Measurements from ENCODE around the gene WDFY1. TPM values are rescaled to one million over a fixed set of nuclear protein-coding genes. Genes with fewer than 3 reads are reported as not detected.

The WDFY1 gene
- total RNA-seq, 3 donors from 2014 or later: 45.2 to 57.6 (median 46.2) TPM

DNA sequence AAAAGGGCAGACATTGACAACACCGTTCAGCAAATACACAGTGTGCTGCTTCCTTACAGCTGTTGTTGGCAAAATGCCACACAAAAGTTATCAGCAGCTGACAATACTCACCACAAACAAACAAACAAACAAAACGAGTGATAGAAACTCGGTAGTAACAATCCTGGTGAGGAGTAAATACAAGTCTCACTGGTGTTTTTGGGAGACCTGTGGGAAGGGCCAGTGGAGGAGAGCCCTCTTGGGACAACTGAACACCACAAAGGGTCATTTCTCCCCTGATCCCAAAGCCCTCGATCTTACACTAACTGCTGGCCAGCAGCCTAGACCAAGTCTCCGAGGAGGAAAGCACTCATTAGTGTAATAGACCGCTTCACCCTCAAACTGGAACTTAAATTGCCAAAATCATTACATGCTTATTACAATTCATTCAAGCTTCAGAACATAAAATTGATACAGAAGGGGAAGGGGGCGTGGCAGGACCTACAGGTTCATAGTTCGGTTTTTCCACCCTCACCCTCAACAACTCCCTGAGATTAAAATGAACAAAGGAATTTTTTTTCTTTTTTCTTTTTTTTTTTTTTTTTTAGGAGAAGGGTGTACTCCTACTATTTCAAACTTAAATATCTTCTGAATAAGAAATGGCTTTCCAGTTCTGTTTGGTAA is 112.8 kb downstream of the WDFY1 start:
- no peak for DNase-seq (ENCODE audit: low spot score in 2 of 2)
- H3K27ac ChIP-seq: no peak overlapping the region
- intact Hi-C loops (cut with DNase I; ENCODE audit: low total_unique reads): no loop called here

DNA sequence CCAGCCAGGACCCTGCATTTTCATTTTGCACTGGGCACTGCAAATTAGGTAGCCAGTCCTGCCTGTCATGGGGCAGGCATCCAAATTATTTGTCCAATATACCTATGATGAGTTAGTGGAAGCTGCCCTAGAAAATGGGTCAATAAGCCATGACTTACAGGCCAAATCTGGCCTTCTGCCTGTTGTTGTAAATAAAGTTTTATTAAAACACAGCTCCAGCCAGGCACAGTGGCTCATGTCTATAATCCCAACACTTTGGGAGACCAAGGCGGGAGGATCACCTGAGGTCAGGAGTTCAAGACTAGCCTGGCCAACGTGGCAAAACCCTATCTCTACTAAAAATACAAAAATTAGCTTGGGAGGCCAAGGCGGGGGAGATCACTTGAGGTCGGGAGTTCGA is 116.0 kb downstream of the WDFY1 start:
- Histone ChIP-seq H3K4me3 (no peak overlapping the region), H3K36me3 (no peaks in the 10 kb centered on the region), H3K27me3 (no peaks in the 10 kb centered on the region), H3K4me1 (no peaks in the 10 kb centered on the region), H3K9me3 (no peaks in the 10 kb centered on the region), H3K27ac (no peak overlapping the region)
- intact Hi-C loops (cut with DNase I; ENCODE audit: low total_unique reads): no loop called here
- no peak for DNase-seq (ENCODE audit: low spot score in 2 of 2)
- TF ChIP-seq POLR2AphosphoS5 (IDR thresholded peaks at IDR 0.05) (no peak), POLR2A (IDR thresholded peaks at IDR 0.05) (no peak)
- TF ChIP-seq, protein P1, sequence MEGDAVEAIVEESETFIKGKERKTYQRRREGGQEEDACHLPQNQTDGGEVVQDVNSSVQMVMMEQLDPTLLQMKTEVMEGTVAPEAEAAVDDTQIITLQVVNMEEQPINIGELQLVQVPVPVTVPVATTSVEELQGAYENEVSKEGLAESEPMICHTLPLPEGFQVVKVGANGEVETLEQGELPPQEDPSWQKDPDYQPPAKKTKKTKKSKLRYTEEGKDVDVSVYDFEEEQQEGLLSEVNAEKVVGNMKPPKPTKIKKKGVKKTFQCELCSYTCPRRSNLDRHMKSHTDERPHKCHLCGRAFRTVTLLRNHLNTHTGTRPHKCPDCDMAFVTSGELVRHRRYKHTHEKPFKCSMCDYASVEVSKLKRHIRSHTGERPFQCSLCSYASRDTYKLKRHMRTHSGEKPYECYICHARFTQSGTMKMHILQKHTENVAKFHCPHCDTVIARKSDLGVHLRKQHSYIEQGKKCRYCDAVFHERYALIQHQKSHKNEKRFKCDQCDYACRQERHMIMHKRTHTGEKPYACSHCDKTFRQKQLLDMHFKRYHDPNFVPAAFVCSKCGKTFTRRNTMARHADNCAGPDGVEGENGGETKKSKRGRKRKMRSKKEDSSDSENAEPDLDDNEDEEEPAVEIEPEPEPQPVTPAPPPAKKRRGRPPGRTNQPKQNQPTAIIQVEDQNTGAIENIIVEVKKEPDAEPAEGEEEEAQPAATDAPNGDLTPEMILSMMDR (IDR thresholded peaks at IDR 0.05): no peak

More for the DNA sequence above, 112.8 kb downstream of the WDFY1 start:
- Histone ChIP-seq H3K4me3 (no peak overlapping the region), H3K36me3 (no peaks in the 10 kb centered on the region), H3K4me1 (no peaks in the 10 kb centered on the region), H3K27me3 (no peaks in the 10 kb centered on the region), H3K9me3 (no peaks in the 10 kb centered on the region)
- TF ChIP-seq POLR2A (IDR thresholded peaks at IDR 0.05) (no peak), POLR2AphosphoS5 (IDR thresholded peaks at IDR 0.05) (no peak)
- TF ChIP-seq, protein P1 (IDR thresholded peaks at IDR 0.05): no peak

DNA sequence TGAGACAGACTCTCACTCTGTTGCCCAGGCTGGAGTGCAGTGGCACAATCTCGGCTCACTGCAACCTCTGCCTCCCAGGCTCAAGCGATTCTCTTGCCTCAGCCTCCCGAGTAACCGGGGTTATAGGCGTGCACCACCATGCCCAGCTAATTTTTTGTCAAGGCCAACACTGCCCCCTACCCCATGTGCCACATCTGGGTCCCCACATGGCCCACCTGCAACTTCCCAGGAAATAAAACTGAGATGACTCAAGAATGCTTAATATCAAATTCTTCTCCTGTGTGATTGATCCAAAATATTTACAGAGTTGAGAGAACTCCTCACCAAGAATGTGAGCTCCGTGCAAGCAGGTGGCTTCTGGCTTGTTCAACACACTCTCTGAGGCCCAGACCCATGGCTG is 116.8 kb downstream of the WDFY1 start:
- Histone ChIP-seq H3K36me3 (no peaks in the 10 kb centered on the region), H3K4me1 (no peaks in the 10 kb centered on the region), H3K27ac (no peak overlapping the region), H3K27me3 (no peaks in the 10 kb centered on the region), H3K9me3 (no peaks in the 10 kb centered on the region), H3K4me3 (no peak overlapping the region)
- no peak for TF ChIP-seq POLR2A (IDR thresholded peaks at IDR 0.05)
- no peak for TF ChIP-seq POLR2AphosphoS5 (IDR thresholded peaks at IDR 0.05)
- TF ChIP-seq, protein P1 (IDR thresholded peaks at IDR 0.05): no peak
- intact Hi-C loops (cut with DNase I; ENCODE audit: low total_unique reads): no loop called here
- DNase-seq (ENCODE audit: low spot score in 2 of 2): no peak

DNA sequence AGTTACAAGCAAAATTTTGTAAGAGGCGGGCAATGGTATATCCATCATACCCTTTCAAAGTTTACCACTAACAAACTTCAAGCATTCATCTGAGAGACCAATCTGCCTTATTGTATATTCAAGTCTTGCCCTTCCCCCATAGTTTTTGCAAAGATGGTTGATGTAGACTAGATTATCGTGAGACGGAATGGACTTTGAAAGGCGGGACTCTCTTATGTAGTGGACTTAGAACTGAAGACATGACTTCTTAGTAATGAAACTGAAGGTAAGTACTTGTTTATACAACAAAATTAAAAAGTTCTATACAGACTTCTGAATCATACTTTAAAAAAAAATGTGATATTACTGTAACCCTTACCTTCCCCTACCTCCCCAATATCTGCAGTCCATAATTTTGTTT is 118.1 kb downstream of the WDFY1 start:
- Histone ChIP-seq H3K27ac (no peak overlapping the region), H3K4me1 (no peaks in the 10 kb centered on the region), H3K9me3 (no peaks in the 10 kb centered on the region), H3K36me3 (no peaks in the 10 kb centered on the region), H3K4me3 (no peak overlapping the region), H3K27me3 (no peaks in the 10 kb centered on the region)
- DNase-seq (ENCODE audit: low spot score in 2 of 2): no peak
- intact Hi-C loops (cut with DNase I; ENCODE audit: low total_unique reads): no loop called here
- TF ChIP-seq POLR2AphosphoS5 (IDR thresholded peaks at IDR 0.05): no peak
- TF ChIP-seq POLR2A (IDR thresholded peaks at IDR 0.05): no peak
- TF ChIP-seq, protein P1 (IDR thresholded peaks at IDR 0.05): no peak

Other genes starting within 250 kb of the WDFY1 start
- gene AP1S3, start 107.8 kb downstream of the WDFY1 start, total RNA-seq: 1 to 10 TPM; 2.1 to 9.5 (median 4.7) TPM
- 10 to 100 TPM; 22.4 to 27.4 (median 24.3) TPM for gene MRPL44, start 12.1 kb upstream of the WDFY1 start, total RNA-seq
- 10 to 100 TPM in 2 of 3 donors, 1 to 10 TPM in 1; 1.8 to 44.6 (median 11.9) TPM for gene SERPINE2, start 94.0 kb upstream of the WDFY1 start, total RNA-seq